ENCODE measurements around the gene LRRC46. TPM values are rescaled to one million over a fixed set of nuclear protein-coding genes. Genes with fewer than 3 reads are reported as not detected.

LRRC46 gene
- total and polyA plus RNA-seq, 9 of the 15 experiments (the other 6 are each of a cell fraction or from before 2014, with no cell fraction given), result 0.39 to 1.4 (median 0.53) TPM; not detected in 1

DNA sequence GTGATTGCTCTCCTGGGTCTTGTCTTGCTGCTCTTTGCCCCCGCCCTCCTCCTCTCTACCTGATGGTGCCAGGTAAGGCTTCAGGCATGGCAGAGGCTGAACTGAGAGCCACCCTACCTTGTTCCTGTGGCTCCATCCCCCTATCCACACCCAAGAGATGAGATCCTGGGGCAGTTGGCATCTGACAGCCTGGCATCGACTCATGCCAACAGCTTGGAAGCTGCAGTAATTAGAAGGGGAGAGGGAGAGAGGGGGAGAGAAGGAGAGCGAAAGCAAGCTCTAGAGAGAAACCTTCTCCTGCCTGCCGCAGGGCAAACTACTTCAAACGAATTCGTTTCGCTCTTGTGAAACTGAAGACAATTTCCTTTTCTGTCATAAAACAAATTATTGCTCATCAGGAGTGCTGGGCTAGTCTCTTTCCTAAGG is 33.3 kb downstream of the LRRC46 start:
- no peaks in the 10 kb centered on the region for H3K27me3 ChIP-seq (ENCODE audit: control insufficient read depth in 2 of 2, insufficient read depth in 2 of 2, low read length in 2 of 2)
- H3K36me3 ChIP-seq (ENCODE audit: control insufficient read depth, insufficient read depth, low read length), result no peaks in the 10 kb centered on the region
- no peak for TF ChIP-seq MTA1 (IDR thresholded peaks at IDR 0.05; ENCODE audit: borderline replicate concordance)
- TF ChIP-seq SMAD3 (CRISPR knock-in tag; conservative IDR thresholded peaks at IDR 0.05), result no peak
- no peak for TF ChIP-seq ILK (tag; IDR thresholded peaks at IDR 0.05; ENCODE audit: borderline replicate concordance, low read depth)
- TF ChIP-seq PML (IDR thresholded peaks at IDR 0.05; ENCODE audit: low read length), result no peak
- no peak for TF ChIP-seq ZBED1 (IDR thresholded peaks at IDR 0.05)
- no peak for TF ChIP-seq ZNF174 (CRISPR knock-in tag; IDR thresholded peaks at IDR 0.05)
- TF ChIP-seq ETV6 (IDR thresholded peaks at IDR 0.05; ENCODE audit: borderline replicate concordance in 1 of 2, low read depth in 2 of 2, low read length in 1 of 2), result no peak
- TF ChIP-seq ETV6 (CRISPR knock-in tag; IDR thresholded peaks at IDR 0.05; ENCODE audit: borderline replicate concordance), result no peak
- no peak for TF ChIP-seq ZNF583 (CRISPR knock-in tag; IDR thresholded peaks at IDR 0.05)
- no peak for TF ChIP-seq ZNF274 (IDR thresholded peaks at IDR 0.05; ENCODE audit: borderline replicate concordance, low read depth, low read length)
- no peak for TF ChIP-seq SPI1 (IDR thresholded peaks at IDR 0.05; ENCODE audit: borderline replicate concordance, low read depth, low read length)
- TF ChIP-seq TBP (optimal IDR thresholded peaks at IDR 0.05; ENCODE audit: low read depth, low read length), result no peak
- TF ChIP-seq BMI1 (IDR thresholded peaks at IDR 0.05; ENCODE audit: low read length), result no peak
- no peak for TF ChIP-seq HEY1 (CRISPR knock-in tag; IDR thresholded peaks at IDR 0.05; ENCODE audit: borderline replicate concordance)
- TF ChIP-seq, protein P1, sequence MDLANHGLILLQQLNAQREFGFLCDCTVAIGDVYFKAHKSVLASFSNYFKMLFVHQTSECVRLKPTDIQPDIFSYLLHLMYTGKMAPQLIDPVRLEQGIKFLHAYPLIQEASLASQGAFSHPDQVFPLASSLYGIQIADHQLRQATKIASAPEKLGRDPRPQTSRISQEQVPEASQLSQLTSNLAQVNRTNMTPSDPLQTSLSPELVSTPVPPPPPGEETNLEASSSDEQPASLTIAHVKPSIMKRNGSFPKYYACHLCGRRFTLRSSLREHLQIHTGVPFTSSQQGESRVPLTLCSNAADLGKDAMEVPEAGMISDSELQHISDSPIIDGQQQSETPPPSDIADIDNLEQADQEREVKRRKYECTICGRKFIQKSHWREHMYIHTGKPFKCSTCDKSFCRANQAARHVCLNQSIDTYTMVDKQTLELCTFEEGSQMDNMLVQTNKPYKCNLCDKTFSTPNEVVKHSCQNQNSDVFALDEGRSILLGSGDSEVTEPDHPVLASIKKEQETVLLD (IDR thresholded peaks at IDR 0.05), result no peak
- TF ChIP-seq HOXB6 (CRISPR knock-in tag; IDR thresholded peaks at IDR 0.05; ENCODE audit: borderline replicate concordance), result no peak
- no peak for TF ChIP-seq ZNF184 (CRISPR knock-in tag; IDR thresholded peaks at IDR 0.05)
- no peak overlapping the region for H3K27ac ChIP-seq (ENCODE audit: extremely low read depth, low read depth, low read length)
- H3K4me2 ChIP-seq (ENCODE audit: insufficient read depth, low read length), result no peak overlapping the region
- DNase-seq (ENCODE audit: extremely low read depth in 1 of 4, low spot score in 3 of 4) (no peak), ATAC-seq (no peak), FAIRE-seq (no peak)
- no peak overlapping the region for H2AFZ ChIP-seq (ENCODE audit: low read depth, low read length)
- H3K79me2 ChIP-seq (ENCODE audit: control insufficient read depth, insufficient read depth, low read length), result no peaks in the 10 kb centered on the region
- H3K9ac ChIP-seq (ENCODE audit: insufficient read depth in 1 of 2, low read depth in 2 of 2, low read length in 2 of 2), result peak overlapping the region in 1 of 2 experiments; percentile 55; a peak in 1 of 4 replicates
- CTCF ChIA-PET (ENCODE audit: low intra/inter-chr PET ratio), result interaction anchor here (0.6 kb wide), 1 partner anchor 16 kb away, joined by 3 read pairs; no protein-coding TSS in a partner anchor
- 61% methylated on average over 6 of the region's 7 CpGs for WGBS (ENCODE audit: insufficient coverage, low coverage, missing lambda C conversion rate)
- intact Hi-C loops (cut with micrococcal nuclease) (no loop called here), in situ Hi-C loops (cut with MboI) (no loop called here)
- H3K4me1 ChIP-seq (replicated peaks in 1 of 2; ENCODE audit: control insufficient read depth in 2 of 2, insufficient read depth in 2 of 2, low read length in 2 of 2), result peaks cover 44 to 45% of the 10 kb centered on the region in 2 experiments
- no TSS peak for BruUV-seq (replicated peaks)
- no peaks in the 10 kb centered on the region for H3K9me3 ChIP-seq (replicated peaks; ENCODE audit: control insufficient read depth, insufficient read depth, low read depth, low read length)
- POLR2A ChIA-PET, result interaction anchor here (0.8 kb wide), 1 partner anchor 31 kb away, joined by 4 read pairs; the partner anchor contains the start of gene SP2
- no peaks in the 10 kb centered on the region for H3K9me1 ChIP-seq (ENCODE audit: control insufficient read depth, insufficient read depth, low read length)
- no peaks in the 10 kb centered on the region for H4K20me1 ChIP-seq (replicated peaks; ENCODE audit: control insufficient read depth, insufficient read depth, low read length)
- H3K4me3 ChIP-seq, result no peak overlapping the region
